ENCODE data around the gene COPS9.

COPS9 gene

GRCh38 chr2:240105982-240106381 lies 30.1 kb downstream of the COPS9 start:
- no peak for DNase-seq

GRCh38 chr2:240103136-240103535 lies 33.0 kb downstream of the COPS9 start:
- no peak for DNase-seq

- no peak for DNase-seq
Measured at GRCh38 chr2:240098349-240098748, 37.8 kb downstream of the COPS9 start.

- no peak for DNase-seq
Measured at GRCh38 chr2:240095556-240096523, 40.3 kb downstream of the COPS9 start.

- DNase-seq, result no peak
Measured at GRCh38 chr2:240089306-240089705, 46.8 kb downstream of the COPS9 start.

- no peak for DNase-seq
Measured at GRCh38 chr2:240086563-240086962, 49.5 kb downstream of the COPS9 start.

Measured in activated CD4-positive, alpha-beta T cell treated with anti-CD3 and anti-CD28 coated beads, Interleukin-2, amount 50 U/mL, for 48 hours (primary cell).